GM21447 (cell line): ENCODE measurements around the gene APPL1.
"Not testable (repeated sequence)": the region's sequence is repeated elsewhere in the genome, so short reads cannot be mapped to it uniquely, and the experiment has no call there.

Experiments
- ATAC-seq: cut with Tn5 transposase; IDR thresholded peaks from one replicate; pipeline ENCODE4 v1.9.1; 2021; ENCODE audit not compliant: unreplicated experiment

Gene APPL1

DNA sequence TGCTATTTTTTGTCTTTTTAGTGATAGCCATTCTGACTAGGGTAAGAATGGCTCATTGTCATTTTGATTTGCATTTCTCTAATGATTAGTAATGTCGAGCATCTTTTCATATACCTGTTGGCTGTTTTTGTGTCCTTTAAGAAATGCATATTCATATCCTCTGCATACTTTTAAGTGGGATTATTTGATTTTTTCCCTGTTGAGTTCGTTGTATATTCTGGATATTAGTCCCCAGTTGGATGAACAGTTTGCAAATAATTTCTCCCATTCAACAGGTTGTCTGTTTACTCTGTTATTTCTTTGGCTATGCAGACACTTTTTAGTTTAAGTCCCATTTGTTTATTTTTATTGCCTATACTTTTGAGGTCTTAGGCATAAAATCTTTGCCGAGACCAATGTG is 34.4 kb downstream of the APPL1 start:
- no peak for ATAC-seq

- no peak for ATAC-seq
Measured at GRCh38 chr3:57268416-57268815, 40.9 kb downstream of the APPL1 start.

DNA sequence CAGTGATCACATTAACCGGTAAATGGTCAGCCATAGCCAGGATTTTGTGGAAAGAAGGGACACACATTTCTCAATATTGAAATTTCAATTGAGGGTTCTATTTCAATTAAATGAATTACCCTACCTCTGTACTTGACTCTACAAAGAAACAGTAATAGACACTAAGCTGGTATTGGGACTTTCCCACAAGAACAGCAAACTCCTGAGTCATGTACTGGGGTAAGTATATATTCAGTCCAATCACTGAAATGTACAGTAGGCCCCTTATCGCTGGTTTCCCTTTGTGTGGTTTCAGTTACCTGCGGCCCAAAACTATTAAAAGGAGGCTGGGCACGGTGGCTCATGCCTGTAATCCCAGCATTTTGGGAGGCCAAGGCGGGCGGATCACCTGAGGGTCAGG is 47.3 kb downstream of the APPL1 start:
- ATAC-seq = no peak

- no peak for ATAC-seq
Measured at GRCh38 chr3:57275393-57275792, 47.9 kb downstream of the APPL1 start.

- no peak for ATAC-seq
Measured at GRCh38 chr3:57278237-57278636, 50.7 kb downstream of the APPL1 start.

DNA sequence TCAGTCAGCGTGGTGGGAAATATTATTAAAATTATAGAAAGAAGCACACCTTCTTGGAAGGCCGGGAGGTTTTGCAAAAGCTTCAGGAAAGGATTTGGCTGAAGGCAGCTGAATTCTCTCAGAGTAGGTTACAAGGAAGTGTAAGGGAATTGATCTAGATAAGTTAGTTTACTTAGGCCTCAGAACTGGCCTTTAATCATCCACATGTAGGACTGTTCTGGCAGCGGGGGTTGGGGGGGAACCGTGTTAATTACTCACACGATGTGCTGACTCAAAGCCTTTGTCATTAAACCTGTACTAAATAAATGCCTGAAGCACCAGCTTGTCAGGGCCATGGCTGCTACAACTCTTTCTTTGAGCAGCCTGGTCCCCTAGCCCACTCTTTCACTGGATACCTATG is 52.2 kb downstream of the APPL1 start:
- no peak for ATAC-seq

- ATAC-seq = no peak
Measured at GRCh38 chr3:57281715-57282114, 54.2 kb downstream of the APPL1 start.

DNA sequence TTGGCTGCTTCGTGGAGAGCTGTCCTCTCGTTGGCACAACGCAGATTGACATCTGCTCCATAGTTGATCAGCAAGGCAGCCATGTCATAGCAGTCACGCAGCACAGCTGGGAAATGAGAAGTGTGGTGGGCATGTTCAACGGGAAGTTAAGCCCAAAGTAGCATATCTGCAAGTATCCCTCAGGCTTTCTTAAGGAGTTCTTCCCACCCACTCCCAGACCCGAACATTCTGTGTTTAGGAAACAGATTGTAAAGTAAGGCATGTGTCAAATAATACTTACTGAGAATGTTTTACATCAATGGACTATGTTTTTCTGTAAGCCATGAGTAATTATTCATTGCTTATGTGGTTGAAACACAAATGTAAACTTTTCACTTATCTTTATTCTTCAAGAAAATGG is 55.8 kb downstream of the APPL1 start:
- no peak for ATAC-seq

- no peak for ATAC-seq
Measured at GRCh38 chr3:57287205-57287604, 59.7 kb downstream of the APPL1 start.

GRCh38 chr3:57288403-57288802 is 60.9 kb downstream of the APPL1 start:
- ATAC-seq = no peak

DNA sequence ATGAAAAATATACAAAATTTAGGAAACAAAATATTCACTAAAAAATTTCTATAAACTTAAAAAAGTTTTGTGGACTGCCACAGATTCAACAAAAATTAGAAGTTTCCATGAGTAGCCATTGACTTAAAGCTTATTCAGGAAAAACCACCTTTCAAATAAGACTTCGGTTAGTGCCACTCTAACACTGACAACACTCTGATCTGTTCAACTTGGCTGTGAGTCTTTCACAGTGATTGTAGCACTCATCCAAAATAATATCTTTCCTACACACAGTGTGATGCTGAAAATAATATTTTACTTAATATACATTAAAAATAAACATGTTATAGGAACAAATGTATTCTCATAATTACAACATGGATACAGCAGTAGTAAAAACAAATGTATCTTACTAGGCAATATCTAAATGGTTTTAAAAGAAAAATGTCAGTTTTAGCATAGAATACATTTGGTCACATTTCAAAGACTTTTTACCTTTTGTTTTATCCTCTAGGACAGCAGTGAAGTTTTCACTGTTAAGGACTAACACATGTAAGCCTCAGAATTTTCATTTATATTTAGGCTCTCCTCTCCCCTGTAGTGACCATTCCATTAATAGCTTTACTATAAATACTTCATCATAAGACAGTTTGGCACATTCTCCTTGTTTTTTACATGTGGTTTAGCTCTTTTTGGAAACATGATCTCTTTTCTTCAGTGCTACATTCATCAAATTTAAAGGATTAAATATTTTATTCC is 64.8 kb downstream of the APPL1 start, which contains the start of gene ASB14:
TSS of gene ASB14 (minus strand) at position 527 of the 738 bp plus-strand sequence. CDS start 652 bp downstream, outside the sequence.
- no peak for ATAC-seq

GRCh38 chr3:57292897-57293526 is 65.5 kb downstream of the APPL1 start:
- ATAC-seq = no peak

DNA sequence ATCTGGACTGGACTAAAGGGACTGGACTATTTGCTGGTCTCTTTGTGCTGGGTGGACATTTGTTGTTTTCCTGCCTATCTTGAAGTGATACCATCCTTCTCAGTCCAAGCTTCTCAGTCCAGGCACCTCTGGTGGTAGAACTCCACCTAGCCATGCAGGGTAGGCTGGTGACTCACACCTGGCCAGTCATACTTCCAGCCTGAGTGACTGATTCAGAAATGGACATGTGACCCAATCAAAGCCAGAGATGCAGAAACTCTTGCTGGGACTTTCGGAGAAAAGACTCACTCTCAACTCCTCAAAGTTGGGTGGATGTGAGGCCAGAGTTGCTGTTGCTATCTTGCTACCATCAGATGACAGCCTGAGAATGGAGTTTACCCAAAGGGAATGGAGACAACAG is 70.5 kb downstream of the APPL1 start:
- no peak for ATAC-seq

GRCh38 chr3:57303520-57303919 is 76.0 kb downstream of the APPL1 start:
- ATAC-seq = not testable (repeated sequence)

- no peak for ATAC-seq
Measured at GRCh38 chr3:57309769-57310360, 82.3 kb downstream of the APPL1 start.

- ATAC-seq = no peak
Measured at GRCh38 chr3:57314204-57314603, 86.7 kb downstream of the APPL1 start.
